ENCODE measurements around the gene CACTIN.

- TF ChIP-seq POLR2A (IDR thresholded peaks at IDR 0.05) (no peak), CTCF (IDR thresholded peaks at IDR 0.05) (no peak)
Observed at GRCh38 chr19:3607303-3608078, 19.1 kb downstream of the CACTIN start.

All from sigmoid colon (tissue), 3 donors.